DND-41 (cell line): Measurements from ENCODE around the gene AP2A2.

Source experiments
- CTCF ChIP-seq: IDR thresholded peaks from 2 replicates; pipeline ENCODE4 v1.5.1; 2012; ENCODE audit warnings: borderline replicate concordance, low read length, moderate library complexity, mild to moderate bottlenecking; ENCODE audit not compliant: poor library complexity, severe bottlenecking; ENCODE audit errors: extremely low read depth
- EZH2 ChIP-seq: IDR thresholded peaks from 3 replicates; pipeline ENCODE4 v1.6.1; 2012; ENCODE audit warnings: borderline replicate concordance, low read depth, mild to moderate bottlenecking, moderate library complexity, low read length, inconsistent platforms; ENCODE audit not compliant: severe bottlenecking

- TF ChIP-seq CTCF (no peak), EZH2 (no peak)
These were observed 86.6 kb downstream of the AP2A2 start for GRCh38 chr11:1012291-1012690.
